Activated CD4-positive, CD25-positive, alpha-beta regulatory T cell treated with anti-CD3 and anti-CD28 coated beads, Interleukin-2, amount 50 U/mL, for 72 hours (primary cell): Measurements from ENCODE around the gene MGA.

Source experiments
- DNase-seq: peaks from one replicate; pipeline ENCODE4 v3.0.0; 2021

MGA gene

DNA sequence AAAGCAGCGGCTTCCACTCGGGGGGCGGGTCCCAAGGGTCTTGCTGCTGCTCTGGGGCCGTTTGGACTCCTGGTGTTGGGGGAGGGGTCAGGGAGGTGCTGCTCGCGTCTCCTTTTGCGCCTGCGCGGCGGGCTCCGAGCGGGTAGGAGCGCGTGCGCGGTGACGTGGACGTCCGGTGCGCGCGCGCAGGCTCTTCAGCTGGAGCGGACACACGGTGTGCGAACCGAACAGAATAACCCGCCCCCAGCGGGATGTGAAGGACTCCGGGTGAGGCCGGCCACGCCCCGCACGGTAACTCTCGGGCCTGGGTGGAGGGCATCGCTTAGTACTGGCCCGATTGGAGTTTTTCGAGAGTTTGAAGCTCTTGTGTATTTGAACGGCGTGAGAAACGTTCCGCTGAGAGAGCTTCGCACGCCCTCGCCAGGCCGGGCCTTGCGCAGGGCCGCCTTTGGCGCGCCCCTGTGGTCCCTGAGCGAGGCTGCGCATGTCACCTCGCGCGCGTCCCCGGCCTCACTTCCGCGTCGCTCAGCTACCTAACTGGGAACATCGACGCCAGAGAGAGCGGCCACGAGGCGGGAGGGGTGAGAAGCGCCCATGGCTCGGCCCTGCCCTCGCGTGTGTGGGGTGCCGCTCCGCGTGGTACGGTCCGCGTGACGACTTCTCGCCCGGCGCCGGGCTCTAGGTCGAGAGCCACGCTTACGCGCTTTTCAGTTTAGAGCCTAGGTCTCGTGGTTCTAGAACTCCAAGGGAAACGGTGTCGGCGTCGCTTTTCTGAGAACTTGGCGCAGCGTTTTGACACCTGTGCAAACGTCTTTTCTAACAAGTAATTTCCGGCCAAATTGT, at the start of gene MGA:
Gene MGA (plus strand): TSS at position 171 of the 843 bp plus-strand sequence.
- DNase-seq: peak; percentile 93

DNA sequence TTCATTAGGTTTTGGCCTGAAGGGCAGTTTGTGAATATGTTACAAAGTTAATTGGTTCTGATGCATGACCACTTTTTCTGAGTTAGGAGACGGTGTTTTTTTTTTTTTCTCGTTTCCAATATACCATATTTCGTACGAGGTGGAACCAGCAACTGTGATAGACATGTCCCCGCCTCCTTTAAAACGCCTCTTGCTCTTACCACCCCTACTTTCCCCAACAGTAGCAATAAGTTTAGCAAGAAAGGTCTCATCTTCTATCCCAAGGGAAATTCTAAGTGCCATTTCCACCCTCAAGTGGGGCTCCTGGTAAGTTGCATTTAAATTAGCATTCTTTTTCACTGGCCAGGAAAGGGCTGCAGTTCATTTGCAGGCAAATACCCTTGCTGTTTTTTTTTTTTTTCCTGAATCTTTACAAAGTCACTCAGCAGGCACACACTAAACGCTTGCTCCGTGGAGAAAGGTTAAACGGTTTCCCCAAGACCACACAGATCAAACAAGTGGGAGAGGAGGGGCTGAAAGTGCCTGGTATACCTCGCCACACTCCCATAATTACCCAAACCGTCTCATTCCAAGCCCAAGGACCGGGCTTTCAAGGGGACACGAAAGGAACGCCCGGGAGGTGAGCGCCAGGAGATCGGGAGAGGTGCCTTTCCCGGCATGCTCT, 39.5 kb upstream of the MGA start:
- DNase-seq: no peak

- peak; percentile 61 for DNase-seq
Measured at GRCh38 chr15:41621200-41622193, 38.7 kb upstream of the MGA start.

GRCh38 chr15:41622901-41623300, 37.3 kb upstream of the MGA start:
- no peak for DNase-seq

GRCh38 chr15:41627203-41627602, 33.0 kb upstream of the MGA start:
- no peak for DNase-seq

GRCh38 chr15:41629463-41629862, 30.7 kb upstream of the MGA start:
- DNase-seq: no peak

GRCh38 chr15:41629883-41630282, 30.3 kb upstream of the MGA start:
- DNase-seq: no peak

- no peak for DNase-seq
Measured at GRCh38 chr15:41630616-41631217, 29.5 kb upstream of the MGA start.

GRCh38 chr15:41631880-41632470, 28.2 kb upstream of the MGA start:
- DNase-seq: no peak

GRCh38 chr15:41633609-41634008, 26.6 kb upstream of the MGA start:
- no peak for DNase-seq

- no peak for DNase-seq
Measured at GRCh38 chr15:41634072-41634626, 26.1 kb upstream of the MGA start.

DNA sequence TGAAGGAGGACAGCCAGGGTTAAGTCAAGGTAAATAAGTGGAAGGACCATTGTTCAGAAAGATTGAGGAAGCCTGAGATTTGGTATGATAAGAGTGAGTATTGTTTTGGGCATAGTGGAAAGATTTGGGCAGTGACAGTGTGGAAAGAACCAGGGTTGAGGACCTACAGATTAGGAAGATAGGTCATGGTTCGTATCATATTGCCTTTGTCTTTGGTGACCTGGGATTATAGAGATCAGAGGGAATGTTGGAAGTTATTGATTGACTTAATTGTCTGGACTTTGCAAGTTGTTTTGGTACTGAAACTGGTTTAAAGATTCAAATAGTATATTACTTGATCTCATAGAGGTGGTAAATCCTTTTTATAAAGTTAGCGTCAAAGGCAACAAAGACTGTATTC, 23.1 kb upstream of the MGA start:
- DNase-seq: no peak

- DNase-seq: no peak
Measured at GRCh38 chr15:41640985-41641384, 19.2 kb upstream of the MGA start.

DNA sequence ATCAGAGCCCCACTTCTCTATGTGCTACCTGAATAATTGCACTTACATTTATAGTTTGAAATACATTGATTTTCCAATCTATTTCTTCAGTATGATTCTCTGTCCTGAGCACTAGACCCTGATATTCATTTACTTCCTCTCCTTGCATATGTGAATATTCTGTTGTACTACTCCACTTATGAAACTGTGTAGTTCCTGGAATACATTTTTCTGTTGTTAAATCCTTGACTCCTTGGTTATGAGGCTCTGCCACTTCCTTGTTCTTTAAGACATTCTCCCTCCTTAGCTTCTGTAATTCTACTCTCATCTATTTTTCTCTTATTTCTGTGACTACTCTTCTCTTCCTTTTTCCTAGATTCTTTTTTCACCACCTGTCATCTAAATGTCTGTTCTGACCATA, 12.9 kb upstream of the MGA start:
- DNase-seq: no peak

DNA sequence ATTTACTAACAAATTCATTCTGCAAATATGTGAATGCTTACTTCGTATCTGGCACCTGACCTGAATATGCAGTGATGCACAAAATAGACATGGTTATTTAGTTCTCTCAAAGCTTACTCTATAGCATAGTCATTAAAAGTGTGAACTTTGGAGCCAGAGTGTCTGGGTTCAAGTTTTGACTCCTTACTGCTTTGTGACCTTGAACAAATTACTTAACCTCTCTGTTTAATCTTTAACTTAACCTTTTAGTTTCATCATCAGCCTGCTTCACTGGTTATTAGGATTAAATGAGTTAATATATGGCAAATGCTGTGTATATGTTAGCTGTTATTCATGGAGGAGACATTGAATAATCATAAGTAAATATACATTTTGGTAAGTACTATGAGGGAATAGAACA, 12.1 kb upstream of the MGA start:
- DNase-seq: no peak

- DNase-seq: no peak
Measured at GRCh38 chr15:41648770-41649169, 11.4 kb upstream of the MGA start.

DNA sequence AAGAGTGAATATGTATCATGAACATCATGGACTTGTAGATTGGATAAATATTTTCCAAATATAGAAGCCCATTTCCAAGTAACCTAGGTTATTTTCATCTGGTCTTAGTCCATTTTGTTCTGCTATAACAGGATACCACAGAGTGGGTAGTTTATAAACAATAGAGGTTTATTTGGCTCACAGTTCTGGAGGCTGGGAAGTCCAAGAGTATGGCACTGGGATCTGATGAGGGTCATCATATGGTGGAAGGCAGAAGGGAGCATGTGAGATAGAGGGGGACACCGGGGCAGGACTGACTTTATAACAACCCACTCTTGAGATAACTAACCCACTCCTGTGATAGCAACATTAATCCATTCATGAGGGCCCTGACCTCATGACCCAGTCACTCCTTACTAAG, 9.4 kb upstream of the MGA start:
- DNase-seq: no peak

DNA sequence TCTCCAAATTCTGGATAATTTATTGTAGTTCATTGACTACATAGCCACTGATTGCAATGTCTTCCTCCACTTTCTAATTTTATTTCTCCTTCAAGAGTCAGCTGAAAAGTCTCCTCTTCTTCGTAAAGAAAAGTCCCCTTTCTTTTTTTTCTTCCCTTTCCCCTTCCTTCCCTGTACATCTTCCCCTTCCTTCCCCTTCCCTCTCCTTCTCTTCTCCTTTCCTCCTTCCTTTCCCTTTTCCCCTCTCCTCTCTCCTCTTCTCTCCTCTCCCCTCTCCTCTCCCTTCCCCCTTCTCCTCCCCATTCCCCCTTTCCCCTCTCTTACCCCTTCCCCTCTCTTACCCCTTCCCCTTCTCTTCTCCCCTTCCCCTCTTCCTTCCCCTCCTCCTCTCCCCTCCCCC, 8.8 kb upstream of the MGA start:
- no peak for DNase-seq

GRCh38 chr15:41653760-41654159, 6.4 kb upstream of the MGA start:
- no peak for DNase-seq

DNA sequence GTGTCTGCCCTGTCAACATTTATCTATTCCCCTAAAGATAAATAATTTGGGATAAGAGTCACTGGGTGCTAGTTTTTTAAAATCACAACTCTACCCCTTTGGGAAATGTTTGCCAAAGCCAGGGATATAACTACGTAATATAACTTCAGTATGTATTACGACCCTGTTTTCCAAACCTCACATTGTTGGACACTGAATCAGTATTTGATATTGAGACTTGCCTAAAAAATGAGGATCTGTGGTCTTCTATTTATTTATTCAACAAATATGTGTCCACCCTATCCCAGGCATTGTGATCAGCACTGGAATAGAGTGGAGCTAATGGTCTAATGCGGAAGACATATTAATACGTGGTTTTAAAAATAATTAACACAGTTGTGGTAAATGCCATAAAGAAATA, 4.5 kb upstream of the MGA start:
- no peak for DNase-seq

- no peak for DNase-seq
Measured at GRCh38 chr15:41656188-41656587, 4.0 kb upstream of the MGA start.

DNA sequence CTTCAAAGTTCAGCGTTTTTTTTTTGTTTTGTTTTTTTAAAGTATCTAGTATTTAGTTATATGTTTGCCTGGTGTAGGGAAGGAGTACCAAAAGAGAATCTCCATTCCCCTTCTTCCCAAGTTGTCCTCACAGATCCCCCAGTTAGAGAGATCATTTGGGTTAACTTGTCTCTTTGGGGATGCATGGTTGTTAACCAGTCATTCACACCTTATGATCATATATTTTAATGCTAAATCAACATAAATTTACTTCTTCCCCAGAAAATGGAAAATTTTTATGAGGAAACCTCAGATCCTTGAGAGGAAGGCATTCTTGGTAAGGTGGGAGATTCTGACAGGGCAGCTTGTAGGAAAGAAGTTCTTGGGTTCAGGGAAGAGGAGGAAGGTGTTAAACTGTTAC, 1.5 kb upstream of the MGA start:
- DNase-seq: no peak
